Mesendoderm (in vitro differentiated cells): Measurements from ENCODE around the gene AGER.
A peak's percentile ranks its signal among the peaks of the same experiment; 100 is the strongest.

ENCODE experiments used
- DNase-seq: peaks from one replicate; pipeline ENCODE4 v3.0.0; 2013
- H2AK5ac ChIP-seq: 2 replicates; pipeline ENCODE4 v1.6.1; 2013; ENCODE audit warnings: low read length, inconsistent platforms
- H2BK120ac ChIP-seq: 2 replicates; pipeline ENCODE4 v1.6.1; 2013; ENCODE audit warnings: low read depth, mild to moderate bottlenecking, low read length, moderate library complexity, mixed read lengths
- H2BK15ac ChIP-seq: replicated peaks from 2 replicates; pipeline ENCODE4 v1.6.1; 2013; ENCODE audit warnings: low read depth, mild to moderate bottlenecking, moderate library complexity
- H2BK5ac ChIP-seq: 2 replicates; pipeline ENCODE4 v1.6.1; 2013; ENCODE audit warnings: low read length, inconsistent platforms
- H3K18ac ChIP-seq: 2 replicates; pipeline ENCODE4 v1.6.1; 2013; ENCODE audit warnings: mild to moderate bottlenecking, low read length, mixed read lengths
- H3K23ac ChIP-seq: one replicate; pipeline ENCODE4 v1.6.1; 2013; ENCODE audit warnings: low read length
- H3K27ac ChIP-seq: 2 replicates; pipeline ENCODE4 v1.5.1; 2013; ENCODE audit warnings: low read depth, mild to moderate bottlenecking, inconsistent platforms, low read length, moderate library complexity
- H3K27me3 ChIP-seq: 2 replicates; pipeline ENCODE4 v1.6.1; 2013; ENCODE audit warnings: low read length, control low read depth, mild to moderate bottlenecking, inconsistent platforms; ENCODE audit not compliant: insufficient read depth, poor library complexity
- H3K36me3 ChIP-seq: 2 replicates; pipeline ENCODE4 v1.6.1; 2013; ENCODE audit warnings: low read length, inconsistent platforms; ENCODE audit not compliant: control insufficient read depth, insufficient read depth
- H3K4ac ChIP-seq: one replicate; pipeline ENCODE4 v1.6.1; 2013; ENCODE audit warnings: low read depth, mild to moderate bottlenecking, low read length, moderate library complexity
- H3K4me1 ChIP-seq: 2 replicates; pipeline ENCODE4 v1.6.1; 2013; ENCODE audit warnings: low read depth, low read length, inconsistent platforms; ENCODE audit not compliant: control insufficient read depth
- H3K4me2 ChIP-seq: 2 replicates; pipeline ENCODE4 v1.6.1; 2013; ENCODE audit warnings: low read length
- H3K4me3 ChIP-seq: 2 replicates; pipeline ENCODE4 v1.5.1; 2013; ENCODE audit warnings: mild to moderate bottlenecking, low read length
- H3K56ac ChIP-seq: one replicate; pipeline ENCODE4 v1.6.1; 2013; ENCODE audit warnings: low read length
- H3K79me1 ChIP-seq: 2 replicates; pipeline ENCODE4 v1.6.1; 2013; ENCODE audit warnings: low read length, inconsistent platforms
- H3K79me2 ChIP-seq: 2 replicates; pipeline ENCODE4 v1.6.1; 2013; ENCODE audit warnings: mild to moderate bottlenecking, low read length; ENCODE audit not compliant: control insufficient read depth, insufficient read depth
- H3K9ac ChIP-seq: 2 replicates; pipeline ENCODE4 v1.6.1; 2013; ENCODE audit warnings: low read length, inconsistent platforms
- H4K5ac ChIP-seq: one replicate; pipeline ENCODE4 v1.6.1; 2013; ENCODE audit warnings: low read length
- H4K8ac ChIP-seq: one replicate; pipeline ENCODE4 v1.6.1; 2013; ENCODE audit warnings: low read depth, mild to moderate bottlenecking, control low read depth, low read length, moderate library complexity
- WGBS: extraction: QIAGEN DNeasy Blood & Tissue Kit; methylation state at CpG from one replicate; pipeline ENCODE4 v1.1.7; 2013; ENCODE audit warnings: low lambda C conversion rate, missing lambda C conversion rate; ENCODE audit not compliant: insufficient coverage; ENCODE audit errors: extremely low coverage; 5-methylcytosine and 5-hydroxymethylcytosine counted together

Gene AGER

GRCh38 chr6:32196682-32197616 lies 12.9 kb upstream of the AGER start:
- DNase-seq, result peak; percentile 41
- Histone ChIP-seq H4K8ac (no peak overlapping the region), H3K4me1 (peaks cover 17% of the 10 kb centered on the region), H3K79me2 (no peaks in the 10 kb centered on the region), H2BK5ac (no peak overlapping the region), H3K4me2 (peak overlapping the region; percentile 57), H3K56ac (peak overlapping the region; percentile 89), H3K18ac (no peak overlapping the region), H3K9ac (peak overlapping the region; percentile 99), H3K79me1 (peaks cover 2% of the 10 kb centered on the region), H3K27ac (no peak overlapping the region), H2BK120ac (no peak overlapping the region), H3K27me3 (no peaks in the 10 kb centered on the region), H2AK5ac (no peak overlapping the region), H2BK15ac (no peak overlapping the region), H3K36me3 (no peaks in the 10 kb centered on the region), H3K23ac (no peak overlapping the region), H4K5ac (peak overlapping the region; percentile 71), H3K4ac (no peak overlapping the region), H3K4me3 (peak overlapping the region; percentile 17)
- no CpG with 5 or more reads among the region's 28 CpGs for WGBS

GRCh38 chr6:32195902-32196681 lies 12.0 kb upstream of the AGER start:
- peak overlapping the region; percentile 11 for H3K23ac ChIP-seq
- H3K27ac ChIP-seq, result peak overlapping the region; percentile 95
- no peak overlapping the region for H4K8ac ChIP-seq
- H2BK120ac ChIP-seq, result no peak overlapping the region
- peak; percentile 94 for DNase-seq
- peak overlapping the region; percentile 63 for H3K4ac ChIP-seq
- peaks cover 19% of the 10 kb centered on the region for H3K4me1 ChIP-seq
- peaks cover 2% of the 10 kb centered on the region for H3K79me1 ChIP-seq
- H2BK15ac ChIP-seq, result no peak overlapping the region
- H3K27me3 ChIP-seq, result no peaks in the 10 kb centered on the region
- peak overlapping the region; percentile 52 for H3K18ac ChIP-seq
- peak overlapping the region; percentile 89 for H3K56ac ChIP-seq
- no peaks in the 10 kb centered on the region for H3K36me3 ChIP-seq
- H4K5ac ChIP-seq, result no peak overlapping the region
- no CpG with 5 or more reads among the region's 58 CpGs for WGBS
- H3K4me3 ChIP-seq, result peak overlapping the region; percentile 54
- H3K9ac ChIP-seq, result peak overlapping the region; percentile 99
- peak overlapping the region; percentile 94 for H2BK5ac ChIP-seq
- no peaks in the 10 kb centered on the region for H3K79me2 ChIP-seq
- H2AK5ac ChIP-seq, result peak overlapping the region; percentile 22
- H3K4me2 ChIP-seq, result peak overlapping the region; percentile 61

DNA sequence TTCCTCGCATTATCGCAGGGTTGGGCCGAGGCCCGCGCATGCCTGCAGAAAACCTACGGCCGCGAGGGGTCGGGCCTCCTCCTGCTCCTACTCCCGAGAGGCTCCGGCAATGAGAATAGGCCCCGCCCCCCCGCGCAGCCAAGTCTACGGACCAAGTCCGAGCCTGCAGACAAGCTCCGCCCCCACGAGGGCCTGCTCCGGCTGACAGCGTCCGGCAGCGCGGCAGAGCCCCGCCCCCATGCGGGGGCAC lies 11.5 kb upstream of the AGER start:
- H3K27ac ChIP-seq, result peak overlapping the region; percentile 95
- H3K4me1 ChIP-seq, result peaks cover 22% of the 10 kb centered on the region
- no peaks in the 10 kb centered on the region for H3K27me3 ChIP-seq
- no peak overlapping the region for H3K56ac ChIP-seq
- H2BK5ac ChIP-seq, result no peak overlapping the region
- no peak overlapping the region for H3K18ac ChIP-seq
- no peak overlapping the region for H4K8ac ChIP-seq
- no peaks in the 10 kb centered on the region for H3K79me2 ChIP-seq
- peak; percentile 100 for DNase-seq
- no peaks in the 10 kb centered on the region for H3K36me3 ChIP-seq
- no peak overlapping the region for H3K9ac ChIP-seq
- peaks cover 2% of the 10 kb centered on the region for H3K79me1 ChIP-seq
- no peak overlapping the region for H2AK5ac ChIP-seq
- no peak overlapping the region for H4K5ac ChIP-seq
- no CpG with 5 or more reads among the region's 25 CpGs for WGBS
- H3K4me2 ChIP-seq, result no peak overlapping the region
- no peak overlapping the region for H3K4ac ChIP-seq
- H3K4me3 ChIP-seq, result no peak overlapping the region
- H2BK120ac ChIP-seq, result no peak overlapping the region
- no peak overlapping the region for H3K23ac ChIP-seq
- H2BK15ac ChIP-seq, result no peak overlapping the region

- Histone ChIP-seq H3K4me3 (peak overlapping the region; percentile 23), H3K56ac (peak overlapping the region; percentile 84)
- no CpG with 5 or more reads among the region's 15 CpGs for WGBS
Measured at GRCh38 chr6:32194825-32195651, 11.0 kb upstream of the AGER start.

DNA sequence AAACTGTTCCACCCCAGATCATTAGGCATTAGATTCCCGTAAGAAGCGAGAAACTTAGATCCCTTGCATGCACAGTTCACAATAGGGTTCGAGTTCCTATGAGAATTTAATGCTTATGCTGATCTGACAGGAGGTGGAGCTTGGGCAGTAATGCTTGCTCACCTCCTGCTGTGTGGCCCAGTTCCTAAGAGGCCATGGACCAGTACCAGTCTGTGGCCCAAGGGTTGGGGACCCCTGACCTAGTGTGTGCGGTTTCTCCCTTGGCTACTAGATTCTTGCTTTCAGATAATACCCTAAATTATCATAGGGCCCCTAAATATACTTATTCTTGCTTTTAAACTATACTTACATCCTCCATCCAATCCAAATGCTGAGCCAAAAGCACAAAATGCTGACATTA lies 10.3 kb upstream of the AGER start:
- Histone ChIP-seq H3K4me1 (peaks cover 22% of the 10 kb centered on the region), H3K36me3 (no peaks in the 10 kb centered on the region), H3K79me1 (peaks cover 2% of the 10 kb centered on the region), H2BK5ac (no peak overlapping the region), H3K18ac (no peak overlapping the region), H2AK5ac (peak overlapping the region; percentile 27), H3K4me2 (no peak overlapping the region), H3K56ac (peak overlapping the region; percentile 30), H2BK15ac (no peak overlapping the region), H4K5ac (no peak overlapping the region), H3K27ac (no peak overlapping the region), H3K23ac (no peak overlapping the region), H3K4ac (no peak overlapping the region), H4K8ac (no peak overlapping the region), H3K79me2 (peaks cover under 1% of the 10 kb centered on the region), H3K4me3 (no peak overlapping the region), H2BK120ac (no peak overlapping the region), H3K27me3 (no peaks in the 10 kb centered on the region), H3K9ac (no peak overlapping the region)
- no CpG with 5 or more reads among the region's 4 CpGs for WGBS
- no peak for DNase-seq

More at GRCh38 chr6:32194825-32195651, 11.0 kb upstream of the AGER start:
- Histone ChIP-seq H2BK5ac (peak overlapping the region; percentile 87), H3K36me3 (no peaks in the 10 kb centered on the region), H2BK120ac (no peak overlapping the region), H3K4me1 (peaks cover 22% of the 10 kb centered on the region), H3K79me2 (no peaks in the 10 kb centered on the region), H3K18ac (peak overlapping the region; percentile 76), H4K8ac (peak overlapping the region; percentile 68), H3K23ac (no peak overlapping the region), H3K4me2 (peak overlapping the region; percentile 85), H3K79me1 (peaks cover 2% of the 10 kb centered on the region), H2AK5ac (peak overlapping the region; percentile 82), H3K9ac (peak overlapping the region; percentile 89), H4K5ac (peak overlapping the region; percentile 98), H3K27me3 (no peaks in the 10 kb centered on the region), H3K4ac (no peak overlapping the region), H3K27ac (peak overlapping the region; percentile 82), H2BK15ac (no peak overlapping the region)
- peak; percentile 78 for DNase-seq
